Measurements from ENCODE around the gene POU3F2.
A peak's percentile ranks its signal among the peaks of the same experiment; 100 is the strongest.

Gene POU3F2

GRCh38 chr6:98831057-98831958 is 3.1 kb upstream of the POU3F2 start:
- DNase-seq: peak; percentile 41

- DNase-seq: no peak
These were observed 2.5 kb upstream of the POU3F2 start for GRCh38 chr6:98831959-98832283.

GRCh38 chr6:98832284-98833056 is 1.9 kb upstream of the POU3F2 start:
- peak; percentile 87 for DNase-seq

GRCh38 chr6:98833057-98833306 is 1.4 kb upstream of the POU3F2 start:
- DNase-seq: no peak

GRCh38 chr6:98833307-98834059 is 891 bp upstream of the POU3F2 start:
- peak; percentile 80 for DNase-seq

- DNase-seq: no peak
These were observed 1.0 kb downstream of the POU3F2 start for GRCh38 chr6:98835149-98836024.

- DNase-seq: peak; percentile 79
These were observed 1.9 kb downstream of the POU3F2 start for GRCh38 chr6:98836025-98836961.

- DNase-seq: peak; percentile 57
These were observed 2.9 kb downstream of the POU3F2 start for GRCh38 chr6:98836962-98837944.

- DNase-seq: peak; percentile 39
These were observed 3.7 kb downstream of the POU3F2 start for GRCh38 chr6:98838032-98838431.

GRCh38 chr6:98838975-98839374 is 4.6 kb downstream of the POU3F2 start:
- DNase-seq: no peak

GRCh38 chr6:98839781-98840361 is 5.5 kb downstream of the POU3F2 start:
- peak; percentile 79 for DNase-seq

GRCh38 chr6:98840385-98840784 is 6.0 kb downstream of the POU3F2 start:
- peak; percentile 54 for DNase-seq

GRCh38 chr6:98840996-98841513 is 6.7 kb downstream of the POU3F2 start:
- DNase-seq: peak; percentile 49

- peak; percentile 33 for DNase-seq
These were observed 7.4 kb downstream of the POU3F2 start for GRCh38 chr6:98841621-98842341.

- DNase-seq: peak; percentile 54
These were observed 8.2 kb downstream of the POU3F2 start for GRCh38 chr6:98842342-98843180.

GRCh38 chr6:98843271-98844243 is 9.2 kb downstream of the POU3F2 start:
- peak; percentile 59 for DNase-seq
